Measurements from ENCODE around the gene ELMO1. TPM values are rescaled to one million over a fixed set of nuclear protein-coding genes. Genes with fewer than 3 reads are reported as not detected.

ELMO1 gene
- total and polyA plus RNA-seq, 8 donors, result 18.2 to 55.3 (median 45.6) TPM

DNA sequence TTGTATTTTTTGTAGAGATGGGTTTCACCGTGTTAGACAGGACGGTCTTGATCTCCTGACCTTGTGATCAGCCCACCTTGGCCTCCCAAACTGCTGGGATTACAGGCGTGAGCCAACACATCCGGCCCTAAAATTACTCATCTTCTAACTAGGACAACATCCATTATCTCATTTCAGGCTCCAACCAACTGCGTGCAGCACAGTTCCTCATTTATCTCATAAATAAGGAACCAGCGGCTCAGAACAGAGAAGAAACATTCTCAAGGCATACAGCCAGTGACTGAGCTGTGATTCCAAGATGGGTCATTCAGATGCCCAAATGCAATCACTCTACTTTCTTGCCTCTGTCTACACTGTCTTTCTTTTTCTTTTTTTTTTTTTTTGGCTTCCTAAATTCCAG is 356.1 kb downstream of the ELMO1 start:
- DNase-seq, result no peak
- H3K4me3 ChIP-seq, result no peak overlapping the region
- peak; percentile 70 for ATAC-seq
- peaks cover 0 to 20% of the 10 kb centered on the region in 2 donors for H3K36me3 ChIP-seq
- H3K9me3 ChIP-seq, result no peaks in the 10 kb centered on the region
- TF ChIP-seq, protein P1, sequence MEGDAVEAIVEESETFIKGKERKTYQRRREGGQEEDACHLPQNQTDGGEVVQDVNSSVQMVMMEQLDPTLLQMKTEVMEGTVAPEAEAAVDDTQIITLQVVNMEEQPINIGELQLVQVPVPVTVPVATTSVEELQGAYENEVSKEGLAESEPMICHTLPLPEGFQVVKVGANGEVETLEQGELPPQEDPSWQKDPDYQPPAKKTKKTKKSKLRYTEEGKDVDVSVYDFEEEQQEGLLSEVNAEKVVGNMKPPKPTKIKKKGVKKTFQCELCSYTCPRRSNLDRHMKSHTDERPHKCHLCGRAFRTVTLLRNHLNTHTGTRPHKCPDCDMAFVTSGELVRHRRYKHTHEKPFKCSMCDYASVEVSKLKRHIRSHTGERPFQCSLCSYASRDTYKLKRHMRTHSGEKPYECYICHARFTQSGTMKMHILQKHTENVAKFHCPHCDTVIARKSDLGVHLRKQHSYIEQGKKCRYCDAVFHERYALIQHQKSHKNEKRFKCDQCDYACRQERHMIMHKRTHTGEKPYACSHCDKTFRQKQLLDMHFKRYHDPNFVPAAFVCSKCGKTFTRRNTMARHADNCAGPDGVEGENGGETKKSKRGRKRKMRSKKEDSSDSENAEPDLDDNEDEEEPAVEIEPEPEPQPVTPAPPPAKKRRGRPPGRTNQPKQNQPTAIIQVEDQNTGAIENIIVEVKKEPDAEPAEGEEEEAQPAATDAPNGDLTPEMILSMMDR (IDR thresholded peaks at IDR 0.05), result no peak
- no peaks in the 10 kb centered on the region for H3K27me3 ChIP-seq
- H3K27ac ChIP-seq, result no peak overlapping the region
- intact Hi-C loops (cut with DNase I), result no loop called here
- H3K4me1 ChIP-seq, result no peaks in the 10 kb centered on the region

GRCh38 chr7:37089972-37090371 is 358.7 kb downstream of the ELMO1 start:
- Histone ChIP-seq H3K36me3 (peaks cover 0 to 6% of the 10 kb centered on the region in 2 donors), H3K4me1 (no peaks in the 10 kb centered on the region), H3K9me3 (no peaks in the 10 kb centered on the region), H3K4me3 (no peak overlapping the region), H3K27me3 (no peaks in the 10 kb centered on the region), H3K27ac (no peak overlapping the region)
- ATAC-seq (peak; percentile 71), DNase-seq (no peak)
- intact Hi-C loops (cut with DNase I), result no loop called here
- TF ChIP-seq, protein P1 (IDR thresholded peaks at IDR 0.05), result no peak

- H3K36me3 ChIP-seq, result no peaks in the 10 kb centered on the region
- H3K9me3 ChIP-seq, result no peaks in the 10 kb centered on the region
- TF ChIP-seq, protein P1 (IDR thresholded peaks at IDR 0.05), result no peak
- no peak overlapping the region for H3K27ac ChIP-seq
- ATAC-seq (no peak), DNase-seq (no peak)
- H3K27me3 ChIP-seq, result no peaks in the 10 kb centered on the region
- intact Hi-C loops (cut with DNase I), result no loop called here
- no peak overlapping the region for H3K4me3 ChIP-seq
- no peaks in the 10 kb centered on the region for H3K4me1 ChIP-seq
Observed at GRCh38 chr7:37085600-37085999, 363.1 kb downstream of the ELMO1 start.

GRCh38 chr7:37084303-37084702 is 364.4 kb downstream of the ELMO1 start:
- intact Hi-C loops (cut with DNase I), result no loop called here
- H3K4me3 ChIP-seq, result no peak overlapping the region
- H3K4me1 ChIP-seq, result no peaks in the 10 kb centered on the region
- H3K36me3 ChIP-seq, result no peaks in the 10 kb centered on the region
- H3K27ac ChIP-seq, result peak overlapping the region in 1 of 2 donors; percentile 30
- ATAC-seq (no peak), DNase-seq (no peak)
- H3K9me3 ChIP-seq, result no peaks in the 10 kb centered on the region
- H3K27me3 ChIP-seq, result no peaks in the 10 kb centered on the region
- TF ChIP-seq, protein P1 (IDR thresholded peaks at IDR 0.05), result no peak

DNA sequence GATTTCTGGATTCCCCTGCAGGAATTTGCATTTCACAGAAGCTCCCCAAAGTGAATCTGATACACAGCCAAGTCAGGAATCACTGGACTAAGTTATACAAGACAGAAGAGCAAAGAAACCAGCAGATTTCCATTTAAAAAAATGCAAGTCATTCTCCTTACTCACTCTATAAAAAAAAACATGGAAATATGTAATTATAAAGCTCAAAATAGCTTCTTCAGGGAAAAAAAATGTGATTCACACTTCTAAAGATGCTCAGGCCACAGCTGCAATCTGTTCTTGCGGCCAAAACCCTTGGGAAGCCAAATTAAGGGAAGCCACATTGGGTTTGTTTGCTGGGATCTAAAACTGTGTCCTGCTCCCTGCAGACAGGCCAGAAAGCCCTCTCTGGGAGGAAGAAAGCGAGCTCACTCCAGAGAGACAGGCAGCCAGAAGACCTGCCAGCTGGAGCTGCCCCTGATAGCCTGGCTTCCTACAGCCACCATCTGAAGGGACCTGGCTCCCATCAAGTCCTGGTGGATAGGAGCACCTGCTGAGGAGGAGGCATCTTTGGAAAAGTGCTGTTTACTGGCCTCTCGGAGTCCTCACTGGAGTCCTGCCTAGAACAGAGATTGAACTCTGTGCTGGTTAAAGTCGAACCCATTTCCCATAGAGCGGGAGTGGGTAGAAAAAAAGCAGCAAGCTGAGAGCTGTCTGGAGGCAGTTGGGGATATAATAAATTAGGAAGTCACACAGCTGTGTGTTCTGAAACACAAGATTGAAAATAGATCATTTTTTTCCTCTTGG is 365.2 kb downstream of the ELMO1 start:
- ATAC-seq, result peak; percentile 65
- H3K4me3 ChIP-seq, result no peak overlapping the region
- intact Hi-C loops (cut with DNase I), result no loop called here
- TF ChIP-seq, protein P1 (IDR thresholded peaks at IDR 0.05), result no peak
- no peaks in the 10 kb centered on the region for H3K9me3 ChIP-seq
- no peaks in the 10 kb centered on the region for H3K27me3 ChIP-seq
- H3K27ac ChIP-seq, result peak overlapping the region in 1 of 2 donors; percentile 35
- no peaks in the 10 kb centered on the region for H3K36me3 ChIP-seq
- H3K4me1 ChIP-seq, result no peaks in the 10 kb centered on the region
- DNase-seq, result no peak

All from left lung (tissue), 10 donors.